Liver (tissue), 3 donors: ENCODE data around the gene PLXNB2.

Source experiments
- GABPA ChIP-seq, 2 donors: IDR thresholded peaks in 1 of 2; conservative IDR thresholded peaks in 1 of 2; 2 replicates each; pipeline ENCODE4 v1.6.1; 2016; ENCODE audit warnings: antibody characterized with exemption in 2 of 2, mild to moderate bottlenecking in 1 of 2, moderate library complexity in 1 of 2
- JUND ChIP-seq, 2 donors: IDR thresholded peaks; 2 replicates each; pipeline ENCODE4 v1.6.1; 2016; ENCODE audit warnings: antibody characterized with exemption in 2 of 2
- RXRA ChIP-seq, 2 donors: IDR thresholded peaks; 2 replicates each; pipeline ENCODE4 v1.6.1; 2017 to 2018; ENCODE audit warnings: antibody characterized with exemption in 2 of 2, mild to moderate bottlenecking in 1 of 2
- TAF1 ChIP-seq: conservative IDR thresholded peaks from 2 replicates; pipeline ENCODE4 v1.6.1; 2016; ENCODE audit warnings: antibody characterized with exemption, mild to moderate bottlenecking
- TF ChIP-seq, protein P1 (sequence below): IDR thresholded peaks from 2 replicates; pipeline ENCODE4 v1.6.1; 2016; ENCODE audit warnings: antibody characterized with exemption
- TF ChIP-seq, protein P2 (sequence below): fragments of 150-350 bp; IDR thresholded peaks from 2 replicates; pipeline ENCODE4 v1.5.1; 2017; ENCODE audit warnings: improper control_type of control experiment, low read depth, low read length; ENCODE audit not compliant: missing input control
- TF ChIP-seq, protein P3 (sequence below): IDR thresholded peaks from 2 replicates; pipeline ENCODE4 v1.6.1; 2016; ENCODE audit warnings: antibody characterized with exemption, mild to moderate bottlenecking
- TF ChIP-seq, protein P4 (sequence below): IDR thresholded peaks from 2 replicates; pipeline ENCODE4 v1.6.1; 2016; ENCODE audit warnings: antibody characterized with exemption
- TF ChIP-seq, protein P5 (sequence below): IDR thresholded peaks from 2 replicates; pipeline ENCODE4 v1.6.1; 2016; ENCODE audit warnings: antibody characterized with exemption
- donor health status: healthy.
- donor health status: healthy.

DNA sequence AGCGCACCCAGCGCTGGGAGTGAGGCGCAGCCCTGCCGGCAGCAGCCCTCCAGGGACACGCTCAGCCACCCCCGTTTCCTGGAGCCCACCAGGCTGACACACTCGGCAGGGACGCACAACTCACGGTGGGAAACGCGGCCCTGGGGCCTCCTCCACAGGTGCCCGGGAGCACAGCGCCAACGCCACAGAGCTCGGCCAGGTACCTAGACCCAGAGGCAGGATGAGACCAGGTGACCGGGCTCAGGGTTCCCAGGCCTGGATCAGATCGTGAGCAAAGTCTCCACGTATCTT is 80.6 kb downstream of the PLXNB2 start:
- TF ChIP-seq, protein P1, sequence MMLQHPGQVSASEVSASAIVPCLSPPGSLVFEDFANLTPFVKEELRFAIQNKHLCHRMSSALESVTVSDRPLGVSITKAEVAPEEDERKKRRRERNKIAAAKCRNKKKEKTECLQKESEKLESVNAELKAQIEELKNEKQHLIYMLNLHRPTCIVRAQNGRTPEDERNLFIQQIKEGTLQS: no peak
- TF ChIP-seq GABPA (IDR thresholded peaks at IDR 0.05 in 1 of 2, conservative IDR thresholded peaks at IDR 0.05 in 1 of 2): no peak
- TF ChIP-seq, protein P2, sequence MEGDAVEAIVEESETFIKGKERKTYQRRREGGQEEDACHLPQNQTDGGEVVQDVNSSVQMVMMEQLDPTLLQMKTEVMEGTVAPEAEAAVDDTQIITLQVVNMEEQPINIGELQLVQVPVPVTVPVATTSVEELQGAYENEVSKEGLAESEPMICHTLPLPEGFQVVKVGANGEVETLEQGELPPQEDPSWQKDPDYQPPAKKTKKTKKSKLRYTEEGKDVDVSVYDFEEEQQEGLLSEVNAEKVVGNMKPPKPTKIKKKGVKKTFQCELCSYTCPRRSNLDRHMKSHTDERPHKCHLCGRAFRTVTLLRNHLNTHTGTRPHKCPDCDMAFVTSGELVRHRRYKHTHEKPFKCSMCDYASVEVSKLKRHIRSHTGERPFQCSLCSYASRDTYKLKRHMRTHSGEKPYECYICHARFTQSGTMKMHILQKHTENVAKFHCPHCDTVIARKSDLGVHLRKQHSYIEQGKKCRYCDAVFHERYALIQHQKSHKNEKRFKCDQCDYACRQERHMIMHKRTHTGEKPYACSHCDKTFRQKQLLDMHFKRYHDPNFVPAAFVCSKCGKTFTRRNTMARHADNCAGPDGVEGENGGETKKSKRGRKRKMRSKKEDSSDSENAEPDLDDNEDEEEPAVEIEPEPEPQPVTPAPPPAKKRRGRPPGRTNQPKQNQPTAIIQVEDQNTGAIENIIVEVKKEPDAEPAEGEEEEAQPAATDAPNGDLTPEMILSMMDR: no peak
- no peak for TF ChIP-seq TAF1
- TF ChIP-seq, protein P3, sequence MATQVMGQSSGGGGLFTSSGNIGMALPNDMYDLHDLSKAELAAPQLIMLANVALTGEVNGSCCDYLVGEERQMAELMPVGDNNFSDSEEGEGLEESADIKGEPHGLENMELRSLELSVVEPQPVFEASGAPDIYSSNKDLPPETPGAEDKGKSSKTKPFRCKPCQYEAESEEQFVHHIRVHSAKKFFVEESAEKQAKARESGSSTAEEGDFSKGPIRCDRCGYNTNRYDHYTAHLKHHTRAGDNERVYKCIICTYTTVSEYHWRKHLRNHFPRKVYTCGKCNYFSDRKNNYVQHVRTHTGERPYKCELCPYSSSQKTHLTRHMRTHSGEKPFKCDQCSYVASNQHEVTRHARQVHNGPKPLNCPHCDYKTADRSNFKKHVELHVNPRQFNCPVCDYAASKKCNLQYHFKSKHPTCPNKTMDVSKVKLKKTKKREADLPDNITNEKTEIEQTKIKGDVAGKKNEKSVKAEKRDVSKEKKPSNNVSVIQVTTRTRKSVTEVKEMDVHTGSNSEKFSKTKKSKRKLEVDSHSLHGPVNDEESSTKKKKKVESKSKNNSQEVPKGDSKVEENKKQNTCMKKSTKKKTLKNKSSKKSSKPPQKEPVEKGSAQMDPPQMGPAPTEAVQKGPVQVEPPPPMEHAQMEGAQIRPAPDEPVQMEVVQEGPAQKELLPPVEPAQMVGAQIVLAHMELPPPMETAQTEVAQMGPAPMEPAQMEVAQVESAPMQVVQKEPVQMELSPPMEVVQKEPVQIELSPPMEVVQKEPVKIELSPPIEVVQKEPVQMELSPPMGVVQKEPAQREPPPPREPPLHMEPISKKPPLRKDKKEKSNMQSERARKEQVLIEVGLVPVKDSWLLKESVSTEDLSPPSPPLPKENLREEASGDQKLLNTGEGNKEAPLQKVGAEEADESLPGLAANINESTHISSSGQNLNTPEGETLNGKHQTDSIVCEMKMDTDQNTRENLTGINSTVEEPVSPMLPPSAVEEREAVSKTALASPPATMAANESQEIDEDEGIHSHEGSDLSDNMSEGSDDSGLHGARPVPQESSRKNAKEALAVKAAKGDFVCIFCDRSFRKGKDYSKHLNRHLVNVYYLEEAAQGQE: no peak
- no peak for TF ChIP-seq JUND (IDR thresholded peaks at IDR 0.05)
- TF ChIP-seq, protein P4, sequence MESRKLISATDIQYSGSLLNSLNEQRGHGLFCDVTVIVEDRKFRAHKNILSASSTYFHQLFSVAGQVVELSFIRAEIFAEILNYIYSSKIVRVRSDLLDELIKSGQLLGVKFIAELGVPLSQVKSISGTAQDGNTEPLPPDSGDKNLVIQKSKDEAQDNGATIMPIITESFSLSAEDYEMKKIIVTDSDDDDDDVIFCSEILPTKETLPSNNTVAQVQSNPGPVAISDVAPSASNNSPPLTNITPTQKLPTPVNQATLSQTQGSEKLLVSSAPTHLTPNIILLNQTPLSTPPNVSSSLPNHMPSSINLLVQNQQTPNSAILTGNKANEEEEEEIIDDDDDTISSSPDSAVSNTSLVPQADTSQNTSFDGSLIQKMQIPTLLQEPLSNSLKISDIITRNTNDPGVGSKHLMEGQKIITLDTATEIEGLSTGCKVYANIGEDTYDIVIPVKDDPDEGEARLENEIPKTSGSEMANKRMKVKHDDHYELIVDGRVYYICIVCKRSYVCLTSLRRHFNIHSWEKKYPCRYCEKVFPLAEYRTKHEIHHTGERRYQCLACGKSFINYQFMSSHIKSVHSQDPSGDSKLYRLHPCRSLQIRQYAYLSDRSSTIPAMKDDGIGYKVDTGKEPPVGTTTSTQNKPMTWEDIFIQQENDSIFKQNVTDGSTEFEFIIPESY: no peak
- TF ChIP-seq, protein P5, sequence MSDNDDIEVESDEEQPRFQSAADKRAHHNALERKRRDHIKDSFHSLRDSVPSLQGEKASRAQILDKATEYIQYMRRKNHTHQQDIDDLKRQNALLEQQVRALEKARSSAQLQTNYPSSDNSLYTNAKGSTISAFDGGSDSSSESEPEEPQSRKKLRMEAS: no peak
- no peak for TF ChIP-seq RXRA (IDR thresholded peaks at IDR 0.05)
